DMS 273 (cell line): ENCODE data around the gene CPT2.
"Not testable (repeated sequence)": the region's sequence is repeated elsewhere in the genome, so short reads cannot be mapped to it uniquely, and the experiment has no call there.

Experiments used
- DNase-seq: peaks from one replicate; lab custom pipeline; 2025; ENCODE audit not compliant: unreplicated experiment; lab: John Stamatoyannopoulos, UW

Gene CPT2

GRCh38 chr1:53182111-53182593 lies 14.5 kb upstream of the CPT2 start:
- DNase-seq, result peak; percentile 92

DNA sequence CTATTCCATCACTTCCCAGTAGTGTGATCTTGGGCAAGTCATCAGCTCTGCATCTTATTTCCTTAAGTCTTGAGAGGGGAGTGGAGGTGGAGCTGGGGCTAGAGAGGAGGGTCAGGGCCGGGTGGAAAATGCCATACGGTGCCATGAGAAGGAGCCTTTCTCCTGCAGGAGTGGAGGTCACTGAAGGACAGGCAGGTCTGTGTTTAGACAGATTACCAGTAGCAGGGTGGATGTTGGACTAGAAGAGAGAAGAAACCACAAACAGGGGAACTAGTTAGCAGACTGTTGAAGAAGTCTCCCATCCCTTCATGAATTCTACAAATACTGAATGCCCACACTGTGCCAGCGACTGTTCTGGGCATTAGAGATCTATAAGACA lies 13.9 kb upstream of the CPT2 start:
- DNase-seq, result no peak

DNA sequence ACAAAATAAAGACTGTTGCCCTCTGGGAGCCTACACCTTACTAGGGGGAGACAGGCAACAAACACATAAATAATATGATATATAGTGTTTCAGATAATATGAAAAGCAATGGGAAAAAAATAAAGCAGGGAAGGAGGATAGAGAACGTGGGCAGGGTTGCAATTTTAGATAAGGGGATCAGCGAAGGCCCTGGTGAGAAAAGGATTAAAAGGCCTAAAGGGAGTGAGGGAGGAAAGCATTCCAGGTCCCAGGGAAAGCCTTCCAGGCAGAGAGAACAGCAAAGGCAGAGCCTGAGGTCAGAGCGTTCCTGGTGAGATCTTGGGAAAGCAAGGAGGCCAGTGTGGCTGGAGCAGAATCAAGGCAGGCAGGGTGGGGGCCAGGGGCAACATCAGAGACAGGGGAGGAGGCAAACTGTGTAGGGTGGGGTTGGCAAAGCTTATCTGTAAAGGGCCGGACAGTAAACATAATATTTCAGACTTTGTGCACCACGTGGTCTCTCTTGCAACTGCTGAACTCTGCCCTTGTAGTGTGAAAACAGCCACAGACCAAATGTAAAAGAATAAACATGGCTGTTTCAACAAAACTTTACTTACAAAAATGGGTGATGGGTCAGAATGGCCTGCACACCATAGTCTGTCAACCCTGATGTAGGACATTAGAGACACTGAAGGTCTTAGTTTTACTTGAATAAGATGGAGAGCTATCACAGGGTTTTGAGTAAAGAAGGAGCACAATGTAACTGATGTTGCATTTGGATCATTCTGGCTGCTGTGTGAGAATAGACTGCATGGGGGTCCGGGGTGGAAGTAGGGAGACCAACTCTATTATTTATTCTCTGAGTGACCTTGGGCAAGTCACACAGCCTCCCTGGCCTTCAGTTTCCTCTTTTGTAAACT lies 13.3 kb upstream of the CPT2 start:
- no peak for DNase-seq

GRCh38 chr1:53185955-53186297 lies 10.7 kb upstream of the CPT2 start:
- not testable (repeated sequence) for DNase-seq

DNA sequence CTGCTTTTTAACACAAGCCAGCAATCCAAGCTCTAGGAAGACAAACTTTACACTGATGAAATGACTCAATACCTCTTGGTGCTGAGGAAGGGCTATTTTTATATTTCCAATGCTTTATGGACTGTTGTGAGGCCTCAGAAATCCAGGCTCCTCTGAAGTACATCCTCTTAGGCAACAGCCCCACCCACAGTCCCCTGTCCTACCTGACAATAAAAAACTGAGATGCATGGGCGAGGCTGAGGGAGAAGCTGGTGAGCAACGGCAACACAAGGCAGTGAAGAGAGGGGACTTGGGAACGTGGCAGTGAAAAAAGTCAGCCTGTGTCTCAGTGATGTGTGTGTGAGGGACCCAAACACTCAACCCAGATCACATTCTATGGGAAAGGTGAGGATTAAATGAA lies 10.1 kb upstream of the CPT2 start:
- DNase-seq, result no peak

DNA sequence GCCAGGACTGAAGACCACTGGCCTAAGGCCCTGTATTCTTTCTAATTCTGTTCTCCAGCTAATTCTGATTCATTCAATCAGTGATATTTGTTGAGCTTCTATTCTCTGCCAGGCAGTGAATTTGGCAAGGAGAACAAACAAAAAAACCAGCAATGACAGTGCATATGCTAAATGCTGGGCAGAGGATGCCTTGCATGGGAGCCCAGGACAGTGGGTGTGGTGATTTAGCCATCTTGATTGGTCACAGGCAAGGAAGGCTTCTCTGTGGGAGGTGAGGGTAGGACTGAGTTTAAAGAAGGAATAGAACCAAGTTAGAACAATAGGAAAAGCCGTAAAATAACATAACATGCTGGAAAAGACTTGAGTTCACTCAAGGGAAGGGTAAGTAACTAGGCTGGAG lies 9.2 kb upstream of the CPT2 start:
- no peak for DNase-seq

- no peak for DNase-seq
Measured at GRCh38 chr1:53188099-53188498, 8.5 kb upstream of the CPT2 start.

DNA sequence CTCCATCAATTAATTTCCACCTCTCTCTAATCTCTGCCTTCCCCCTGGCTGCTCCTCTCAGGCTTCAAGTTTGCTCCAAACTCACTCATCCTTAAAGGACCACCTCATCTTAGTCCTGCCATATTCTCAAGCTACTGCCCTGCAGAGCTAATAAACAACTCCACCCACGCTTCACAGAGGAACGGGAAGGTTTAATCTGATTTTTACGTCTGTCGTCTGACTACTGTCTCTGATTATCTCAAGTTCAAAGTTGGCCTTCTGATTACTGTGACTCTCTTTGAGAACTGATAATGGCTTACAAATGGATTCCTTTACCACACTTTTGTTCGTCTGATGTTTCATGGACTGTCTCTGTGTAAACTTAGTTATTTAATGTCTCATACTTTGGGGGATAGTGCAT lies 7.6 kb upstream of the CPT2 start:
- no peak for DNase-seq

GRCh38 chr1:53190210-53190611 lies 6.4 kb upstream of the CPT2 start:
- DNase-seq, result no peak

DNA sequence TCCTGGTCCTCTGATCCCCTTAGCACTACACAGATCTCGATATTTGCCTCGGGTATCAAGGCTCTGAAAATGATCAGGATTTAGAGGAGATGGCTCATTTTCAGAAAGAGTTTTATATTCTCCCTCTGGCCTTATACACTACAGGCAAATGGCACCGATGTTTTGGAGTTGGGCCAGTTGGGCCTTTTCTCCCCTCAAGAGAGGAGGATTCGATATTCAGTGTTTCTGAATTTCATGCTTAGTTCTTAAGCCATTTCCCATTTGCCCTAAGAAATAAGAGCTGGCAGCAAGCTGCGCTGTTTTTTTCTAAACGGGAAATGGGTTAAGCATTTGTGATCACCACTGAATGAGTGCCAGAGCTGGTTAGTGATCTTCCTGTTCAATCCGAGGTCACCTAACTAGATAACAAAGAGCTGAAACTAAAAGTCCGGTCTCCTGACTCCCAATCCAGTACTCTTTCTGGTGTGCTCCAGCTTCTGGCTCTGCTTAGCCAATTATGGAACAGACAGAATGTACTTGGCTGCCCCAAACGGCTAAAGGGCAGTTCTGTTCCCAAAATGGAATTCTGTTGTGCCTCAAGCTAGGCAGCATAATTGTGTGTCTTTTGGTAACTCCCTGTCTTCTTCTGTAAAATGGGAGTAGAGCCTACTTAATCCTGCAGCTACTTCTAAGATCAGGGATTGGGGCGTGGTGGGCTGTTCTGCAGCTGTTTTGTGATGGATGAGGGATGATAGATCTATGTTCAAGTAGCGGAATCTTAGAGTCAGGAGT lies 1.2 kb upstream of the CPT2 start:
- no peak for DNase-seq

GRCh38 chr1:53196017-53196484 lies 573 bp upstream of the CPT2 start:
- no peak for DNase-seq

GRCh38 chr1:53197291-53198200 lies 922 bp downstream of the CPT2 start:
- peak; percentile 52 for DNase-seq

- DNase-seq, result peak; percentile 56
Measured at GRCh38 chr1:53198241-53198651, 1.6 kb downstream of the CPT2 start.

GRCh38 chr1:53203466-53203865 lies 6.8 kb downstream of the CPT2 start:
- DNase-seq, result no peak

- DNase-seq, result not testable (repeated sequence)
Measured at GRCh38 chr1:53205496-53205895, 8.9 kb downstream of the CPT2 start.

DNA sequence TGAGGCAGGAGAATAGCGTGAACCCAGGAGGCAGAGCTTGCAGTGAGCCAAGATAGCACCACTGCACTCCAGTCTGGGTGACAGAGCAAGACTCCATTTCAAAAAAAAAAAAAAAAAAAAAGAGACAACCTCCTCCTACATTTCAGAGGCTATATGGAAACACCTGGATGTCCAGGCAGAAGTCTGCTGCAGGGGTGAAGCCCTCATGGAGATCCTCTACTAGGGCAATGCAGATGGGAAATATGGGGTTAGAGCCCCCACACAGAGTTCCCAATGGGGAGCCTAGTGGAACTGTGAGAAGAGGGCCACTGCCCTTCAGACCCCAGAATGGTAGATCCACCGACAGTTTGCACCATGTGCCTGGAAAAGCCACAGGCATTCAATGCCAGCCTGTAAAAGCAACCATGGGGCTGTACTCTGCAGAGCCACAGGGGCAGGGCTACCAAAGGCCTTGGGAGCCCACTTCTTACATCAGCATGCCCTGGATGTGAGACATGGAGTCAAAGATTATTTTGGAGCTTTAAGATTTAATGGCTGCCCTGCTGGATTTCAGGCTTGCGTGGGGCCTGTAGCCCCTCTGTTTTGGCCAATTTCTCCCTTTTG lies 9.6 kb downstream of the CPT2 start:
- peak; percentile 35 for DNase-seq

DNA sequence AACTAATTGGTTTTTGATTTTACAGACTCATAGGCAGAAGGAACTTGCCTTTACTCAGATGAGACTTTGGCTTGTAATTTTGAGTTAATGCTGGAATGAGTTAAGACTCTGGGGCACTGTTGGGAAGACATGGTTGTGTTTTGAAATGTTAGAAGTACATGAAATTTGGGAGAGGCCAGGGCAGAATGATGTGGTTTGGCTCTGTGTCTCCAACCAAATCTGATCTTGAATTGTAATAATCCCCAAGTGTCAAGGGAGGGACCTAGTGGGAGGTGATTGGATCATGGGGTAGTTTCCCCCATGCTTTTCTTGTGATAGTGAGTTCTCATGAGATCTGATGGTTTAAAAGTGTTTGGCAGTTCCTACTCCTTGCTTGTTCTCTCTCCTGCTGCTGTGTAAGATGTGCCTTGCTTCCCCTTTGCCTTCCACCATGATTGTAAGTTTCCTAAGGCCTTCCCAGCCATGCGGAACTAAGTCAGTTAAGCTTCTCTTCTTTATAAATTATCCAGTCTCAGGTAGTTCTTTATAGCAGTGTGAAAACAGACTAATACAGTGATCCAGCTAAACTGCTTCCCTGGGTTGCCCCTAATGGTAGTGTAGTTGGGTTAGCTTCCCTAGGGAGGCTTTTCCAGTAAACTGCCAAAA lies 10.2 kb downstream of the CPT2 start:
- DNase-seq, result no peak

- DNase-seq, result no peak
Measured at GRCh38 chr1:53207726-53208125, 11.1 kb downstream of the CPT2 start.

DNA sequence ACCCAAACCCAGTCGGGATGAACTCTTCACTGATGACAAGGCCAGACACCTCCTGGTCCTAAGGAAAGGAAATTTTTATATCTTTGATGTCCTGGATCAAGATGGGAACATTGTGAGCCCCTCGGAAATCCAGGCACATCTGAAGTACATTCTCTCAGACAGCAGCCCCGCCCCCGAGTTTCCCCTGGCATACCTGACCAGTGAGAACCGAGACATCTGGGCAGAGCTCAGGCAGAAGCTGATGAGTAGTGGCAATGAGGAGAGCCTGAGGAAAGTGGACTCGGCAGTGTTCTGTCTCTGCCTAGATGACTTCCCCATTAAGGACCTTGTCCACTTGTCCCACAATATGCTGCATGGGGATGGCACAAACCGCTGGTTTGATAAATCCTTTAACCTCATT lies 13.7 kb downstream of the CPT2 start:
- no peak for DNase-seq

DNA sequence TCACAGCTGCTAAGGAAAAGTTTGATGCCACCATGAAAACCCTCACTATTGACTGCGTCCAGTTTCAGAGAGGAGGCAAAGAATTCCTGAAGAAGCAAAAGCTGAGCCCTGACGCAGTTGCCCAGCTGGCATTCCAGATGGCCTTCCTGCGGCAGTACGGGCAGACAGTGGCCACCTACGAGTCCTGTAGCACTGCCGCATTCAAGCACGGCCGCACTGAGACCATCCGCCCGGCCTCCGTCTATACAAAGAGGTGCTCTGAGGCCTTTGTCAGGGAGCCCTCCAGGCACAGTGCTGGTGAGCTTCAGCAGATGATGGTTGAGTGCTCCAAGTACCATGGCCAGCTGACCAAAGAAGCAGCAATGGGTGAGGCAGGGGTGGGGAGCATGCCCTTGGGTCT lies 14.3 kb downstream of the CPT2 start:
- DNase-seq, result no peak
